ENCODE data around the gene ZGPAT. TPM values are rescaled to one million over a fixed set of nuclear protein-coding genes. Genes with fewer than 3 reads are reported as not detected.

ZGPAT gene
- total RNA-seq, 1 donor from 2014 or later: 15.1 TPM

- peak; percentile 91 for DNase-seq (ENCODE audit: missing footprints)
- ATAC-seq: peak; percentile 73
Measured at GRCh38 chr20:63739130-63740069, 31.6 kb downstream of the ZGPAT start, which contains the start of gene SLC2A4RG. Gene SLC2A4RG, plus strand, starts transcription at chr20:63739776. Its CDS starts 137 bp downstream, at chr20:63739913.

GRCh38 chr20:63740070-63740626 is 32.3 kb downstream of the ZGPAT start:
- DNase-seq (ENCODE audit: missing footprints) (no peak), ATAC-seq (no peak)
- intact Hi-C loops (cut with DNase I): loop anchor here (2.0 to 5.0 kb wide), 2 partner anchors 47 to 125 kb away; partner anchors contain the start of gene TPD52L2

More at GRCh38 chr20:63739130-63740069, 31.6 kb downstream of the ZGPAT start, which contains the start of gene SLC2A4RG:
- intact Hi-C loops (cut with DNase I): loop anchor here (2.0 to 5.0 kb wide), 2 partner anchors 48 to 125 kb away; partner anchors contain the start of gene TPD52L2

- intact Hi-C loops (cut with DNase I): loop anchor here (2.0 to 5.0 kb wide), 2 partner anchors 47 to 124 kb away; partner anchors contain the start of gene TPD52L2
- DNase-seq (ENCODE audit: missing footprints) (peak; percentile 95), ATAC-seq (peak; percentile 79)
Measured at GRCh38 chr20:63740627-63741353, 33.0 kb downstream of the ZGPAT start.

GRCh38 chr20:63741354-63741675 is 33.5 kb downstream of the ZGPAT start:
- intact Hi-C loops (cut with DNase I): loop anchor here (2.0 to 5.0 kb wide), 2 partner anchors 46 to 123 kb away; partner anchors contain the start of gene TPD52L2
- DNase-seq (ENCODE audit: missing footprints) (no peak), ATAC-seq (no peak)

GRCh38 chr20:63741676-63742380 is 34.0 kb downstream of the ZGPAT start:
- DNase-seq (ENCODE audit: missing footprints): peak; percentile 64
- ATAC-seq: no peak
- intact Hi-C loops (cut with DNase I): loop anchor here (2.0 to 5.0 kb wide), 2 partner anchors 45 to 123 kb away; partner anchors contain the start of gene TPD52L2

GRCh38 chr20:63742381-63743024 is 34.7 kb downstream of the ZGPAT start:
- DNase-seq (ENCODE audit: missing footprints): no peak
- intact Hi-C loops (cut with DNase I): loop anchor here (5.0 kb wide), 1 partner anchor 45 kb away; no protein-coding TSS in a partner anchor
- ATAC-seq: no peak

GRCh38 chr20:63743210-63743970 is 35.6 kb downstream of the ZGPAT start:
- ATAC-seq (no peak), DNase-seq (ENCODE audit: missing footprints) (no peak)
- intact Hi-C loops (cut with DNase I): loop anchor here (5.0 kb wide), 1 partner anchor 44 kb away; no protein-coding TSS in a partner anchor

- intact Hi-C loops (cut with DNase I): loop anchor here (5.0 kb wide), 1 partner anchor 43 kb away; no protein-coding TSS in a partner anchor
- DNase-seq (ENCODE audit: missing footprints): no peak
- ATAC-seq: no peak
Measured at GRCh38 chr20:63744158-63744557, 36.3 kb downstream of the ZGPAT start.

GRCh38 chr20:63744574-63745423 is 37.0 kb downstream of the ZGPAT start:
- intact Hi-C loops (cut with DNase I): loop anchor here (5.0 kb wide), 1 partner anchor 43 kb away; no protein-coding TSS in a partner anchor
- no peak for ATAC-seq
- DNase-seq (ENCODE audit: missing footprints): no peak

- ATAC-seq: no peak
- DNase-seq (ENCODE audit: missing footprints): no peak
- intact Hi-C loops (cut with DNase I): no loop called here
Measured at GRCh38 chr20:63745424-63745805, 37.6 kb downstream of the ZGPAT start.

- intact Hi-C loops (cut with DNase I): no loop called here
- DNase-seq (ENCODE audit: missing footprints) (no peak), ATAC-seq (no peak)
Measured at GRCh38 chr20:63745961-63746731, 38.3 kb downstream of the ZGPAT start.

- DNase-seq (ENCODE audit: missing footprints) (no peak), ATAC-seq (no peak)
- intact Hi-C loops (cut with DNase I): no loop called here
Measured at GRCh38 chr20:63746751-63747315, 39.0 kb downstream of the ZGPAT start.

- no peak for DNase-seq (ENCODE audit: missing footprints)
- ATAC-seq: peak; percentile 15
- intact Hi-C loops (cut with DNase I): no loop called here
Measured at GRCh38 chr20:63747622-63748069, 39.8 kb downstream of the ZGPAT start.

- intact Hi-C loops (cut with DNase I): no loop called here
Measured at GRCh38 chr20:63748070-63748933, 40.5 kb downstream of the ZGPAT start.

More at GRCh38 chr20:63748070-63748933, 40.5 kb downstream of the ZGPAT start:
- no peak for ATAC-seq
- DNase-seq (ENCODE audit: missing footprints): no peak

All from Right ventricle myocardium inferior (tissue), 1 donor.